Heart right ventricle (tissue), 16 donors: ENCODE measurements around the gene VSX2. TPM values are rescaled to one million over a fixed set of nuclear protein-coding genes. Genes with fewer than 3 reads are reported as not detected.

Experiments
- ATAC-seq, 8 donors: fragments of 200-7000 bp; cut with Tn5 transposase; one replicate each; pipeline ENCODE4 v1.9.1; 2020; ENCODE audit warnings: mild to moderate bottlenecking in 8 of 8, moderate library complexity in 8 of 8, moderate number of reproducible peaks in 1 of 8
- DNase-seq, 2 donors: peaks; one replicate each; pipeline ENCODE4 v3.0.0-alpha.2; 2020
- H3K27ac ChIP-seq, 10 donors: fragments of 200-600 bp; sonication (generic) in 2 of 10; one replicate each; pipeline versions ENCODE4 v1.5.0 to v1.8.0; 2020 to 2022; ENCODE audit warnings: mild to moderate bottlenecking in 3 of 10
- H3K27me3 ChIP-seq, 7 donors: fragments of 200-600 bp; one replicate each; pipeline ENCODE4 v1.8.0; 2021 to 2022; ENCODE audit warnings: mild to moderate bottlenecking in 2 of 7
- H3K36me3 ChIP-seq, 9 donors: fragments of 200-600 bp; sonication (generic) in 1 of 9; one replicate each; pipeline versions ENCODE4 v1.5.0 to v1.8.0; 2020 to 2022; ENCODE audit warnings: mild to moderate bottlenecking in 2 of 9
- H3K4me1 ChIP-seq, 9 donors: fragments of 200-600 bp; sonication (generic) in 1 of 9; one replicate each; pipeline versions ENCODE4 v1.5.0 to v1.8.0; 2020 to 2022; ENCODE audit warnings: mild to moderate bottlenecking in 4 of 9
- H3K4me3 ChIP-seq, 10 donors: fragments of 200-600 bp; sonication (generic) in 2 of 10; one replicate each; pipeline versions ENCODE4 v1.5.0 to v1.8.0; 2020 to 2022; ENCODE audit warnings: mild to moderate bottlenecking in 7 of 10, moderate library complexity in 2 of 10
- H3K9me3 ChIP-seq, 11 donors: fragments of 200-600 bp in 10 of 11; sonication (generic) in 2 of 11; one replicate each; pipeline versions ENCODE4 v1.5.0 to v1.8.0; 2013 to 2022; ENCODE audit warnings: mild to moderate bottlenecking in 2 of 11, control low read depth in 1 of 11, moderate library complexity in 1 of 11
- WGBS, 2 donors: extraction: QIAGEN DNeasy Blood & Tissue Kit; methylation state at CpG; one replicate each; pipeline ENCODE4 v1.1.7; 2013; ENCODE audit warnings: inconsistent platforms in 1 of 2; 5-methylcytosine and 5-hydroxymethylcytosine counted together
- intact Hi-C, 10 donors: fragments of 100-400 bp; cut with DNase I; formaldehyde crosslinking; loops; one replicate each; pipeline versions ENCODE4 v1.11.1 to v1.14.2; 2022
- polyA plus RNA-seq, 2 donors: library from polyadenylated mRNA; stranded (reverse); fragments of 200-250 nt; gene quantifications; one replicate each; pipeline ENCODE4 v1.2.3, GENCODE V29; 2013
- total RNA-seq, 10 donors: library from RNA; stranded (reverse); fragmentation: NEBNext Ultra II Directional in 3 of 10; extraction: Animal tissue kit (Norgen Biotek cat#: 25700) in 3 of 10; gene quantifications; one replicate each; pipeline versions ENCODE4 v1.2.1 to v1.2.4, GENCODE V29; 2021 to 2023
- TF ChIP-seq, protein P1 (sequence below), 9 donors: fragments of 200-600 bp; sonication (generic) in 2 of 9; IDR thresholded peaks; one replicate each; pipeline versions ENCODE4 v1.5.0 to v1.8.0; 2021 to 2022; ENCODE audit warnings: antibody characterized with exemption in 9 of 9, mild to moderate bottlenecking in 5 of 9, moderate library complexity in 1 of 9
- donor health status: Arrhythmogenic right ventricular cardiomyopathy.
- donor health status: ischemic (EF 13 %, LVEDD 7.1; RV severe dilation, severe dysfunction).
- donor health status: healthy with polysubstance abuse.
- donor health status: DM: no; HTN: yes; CAD: no.
- donor health status: DM: no; HTN: no; CAD: no.
- donor health status: ischemic (EF 25% LVEDD 6.9; RV normal size, moderate dysfunction).
- donor health status: ischemic (EF 25% LVEDD 5.7; RV mildly dilated, moderate dysfunction).
- donor health status: healthy.
- donor health status: DM: yes; HTN: yes; CAD: no.
- donor health status: Ischemic cardiomyopathy.
- donor health status: ischemic (EF 35%, LVEDD 5.7; RV mildly dilated, moderate dysfunction).
- donor health status: nonischemic (EF 11% LVEDD 7.7; RV severe dilation, severe dysfunction).
- donor health status: DM: yes; HTN: yes; CAD: no.
- donor health status: PGD.
- donor health status: ischemic (EF 29% LVEDD 5.4; RV normal size, mild dysfunction).
- donor health status: nonischemic (EF 23%, LVEDD 6.1; RV moderate dilation, normal function).

VSX2 gene
- total and polyA plus RNA-seq, 12 donors, result not detected

DNA sequence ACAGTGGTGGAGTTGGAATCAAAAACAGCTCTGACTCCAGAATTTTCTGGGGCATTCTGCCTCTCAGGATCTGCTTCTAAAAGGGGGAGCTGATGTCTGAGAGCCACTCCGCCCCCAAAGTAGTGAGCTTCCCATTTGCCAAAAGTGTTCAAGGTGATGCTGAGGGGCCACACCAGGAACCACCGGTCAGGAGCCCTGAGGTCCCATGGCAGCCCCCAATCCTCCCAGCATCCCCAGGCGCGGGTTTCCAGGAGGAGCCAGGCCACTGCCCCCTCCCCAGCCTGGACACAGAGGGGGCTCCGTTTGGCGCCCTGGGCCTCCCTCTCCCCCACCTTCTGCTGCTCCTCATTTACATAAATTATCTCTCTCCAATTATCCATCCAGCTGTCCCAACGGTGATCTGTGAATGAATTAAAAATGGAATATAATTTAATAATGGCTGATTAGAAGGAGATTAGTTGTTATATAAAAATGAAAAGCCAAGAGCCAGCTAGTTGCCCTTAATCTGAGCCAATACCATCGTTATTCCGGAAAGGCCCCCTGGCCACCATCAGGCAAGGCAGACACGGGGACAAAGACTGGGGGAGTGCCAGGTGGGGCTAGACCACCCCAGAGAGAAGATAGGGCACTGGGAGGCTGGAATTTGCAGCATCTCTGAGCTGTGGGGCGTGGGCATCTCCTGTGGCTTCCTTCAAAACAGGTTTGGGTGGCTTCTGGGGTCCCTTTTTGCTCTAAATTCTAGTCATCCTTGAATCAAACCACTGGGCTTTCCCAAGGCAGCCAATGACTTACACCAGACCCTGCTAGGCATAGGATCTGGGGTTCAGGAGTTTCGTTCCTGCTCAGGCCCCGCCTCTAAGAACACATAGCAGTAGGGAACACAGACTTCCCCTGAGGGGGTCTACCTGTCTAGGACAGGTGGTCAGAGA is 19.7 kb upstream of the VSX2 start:
- Histone ChIP-seq H3K4me3 (no peak overlapping the region), H3K27me3 (peaks cover 0 to 76% (median 48%) of the 10 kb centered on the region in 7 donors), H3K27ac (no peak overlapping the region), H3K9me3 (no peaks in the 10 kb centered on the region), H3K36me3 (no peaks in the 10 kb centered on the region), H3K4me1 (peaks cover 0 to 12% (median 5%) of the 10 kb centered on the region in 9 donors)
- ATAC-seq (no peak), DNase-seq (no peak)
- intact Hi-C loops, result loop anchor here in 1 of 10 donors (5.0 kb wide), 1 partner anchor 33 kb away; no protein-coding TSS in a partner anchor
- WGBS, 2 donors, result 67 to 70% methylated on average over 13 of the region's 13 CpGs
- TF ChIP-seq, protein P1, sequence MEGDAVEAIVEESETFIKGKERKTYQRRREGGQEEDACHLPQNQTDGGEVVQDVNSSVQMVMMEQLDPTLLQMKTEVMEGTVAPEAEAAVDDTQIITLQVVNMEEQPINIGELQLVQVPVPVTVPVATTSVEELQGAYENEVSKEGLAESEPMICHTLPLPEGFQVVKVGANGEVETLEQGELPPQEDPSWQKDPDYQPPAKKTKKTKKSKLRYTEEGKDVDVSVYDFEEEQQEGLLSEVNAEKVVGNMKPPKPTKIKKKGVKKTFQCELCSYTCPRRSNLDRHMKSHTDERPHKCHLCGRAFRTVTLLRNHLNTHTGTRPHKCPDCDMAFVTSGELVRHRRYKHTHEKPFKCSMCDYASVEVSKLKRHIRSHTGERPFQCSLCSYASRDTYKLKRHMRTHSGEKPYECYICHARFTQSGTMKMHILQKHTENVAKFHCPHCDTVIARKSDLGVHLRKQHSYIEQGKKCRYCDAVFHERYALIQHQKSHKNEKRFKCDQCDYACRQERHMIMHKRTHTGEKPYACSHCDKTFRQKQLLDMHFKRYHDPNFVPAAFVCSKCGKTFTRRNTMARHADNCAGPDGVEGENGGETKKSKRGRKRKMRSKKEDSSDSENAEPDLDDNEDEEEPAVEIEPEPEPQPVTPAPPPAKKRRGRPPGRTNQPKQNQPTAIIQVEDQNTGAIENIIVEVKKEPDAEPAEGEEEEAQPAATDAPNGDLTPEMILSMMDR (IDR thresholded peaks at IDR 0.05), result no peak

DNA sequence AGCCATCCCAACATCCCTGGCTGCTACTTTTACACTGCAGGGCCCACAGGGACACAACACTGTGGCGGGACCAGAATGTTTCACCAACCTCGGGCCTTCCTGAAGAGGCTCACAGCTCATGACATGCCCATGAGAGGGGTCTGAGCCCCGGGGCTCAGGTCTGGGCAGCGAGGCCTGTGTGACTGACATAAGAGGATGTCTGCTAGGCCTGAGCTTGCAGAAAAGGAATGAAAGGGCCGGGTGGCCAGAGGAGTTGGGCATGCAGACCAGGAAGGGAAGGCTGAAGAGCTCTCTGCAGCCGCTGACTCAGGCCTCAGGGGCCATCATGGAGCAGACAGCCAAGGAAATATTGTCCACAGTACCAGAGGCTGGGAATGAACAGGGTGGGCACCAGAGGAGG is 18.3 kb upstream of the VSX2 start:
- H3K27ac ChIP-seq, result no peak overlapping the region
- 83 to 90% methylated on average over 6 of the region's 6 CpGs for WGBS, 2 donors
- no peak for ATAC-seq
- DNase-seq, result no peak
- H3K36me3 ChIP-seq, result no peaks in the 10 kb centered on the region
- no peaks in the 10 kb centered on the region for H3K9me3 ChIP-seq
- peaks cover 0 to 84% (median 54%) of the 10 kb centered on the region in 7 donors for H3K27me3 ChIP-seq
- intact Hi-C loops, result no loop called here
- H3K4me1 ChIP-seq, result peaks cover 0 to 12% (median 5%) of the 10 kb centered on the region in 9 donors
- TF ChIP-seq, protein P1 (IDR thresholded peaks at IDR 0.05), result no peak
- no peak overlapping the region for H3K4me3 ChIP-seq

DNA sequence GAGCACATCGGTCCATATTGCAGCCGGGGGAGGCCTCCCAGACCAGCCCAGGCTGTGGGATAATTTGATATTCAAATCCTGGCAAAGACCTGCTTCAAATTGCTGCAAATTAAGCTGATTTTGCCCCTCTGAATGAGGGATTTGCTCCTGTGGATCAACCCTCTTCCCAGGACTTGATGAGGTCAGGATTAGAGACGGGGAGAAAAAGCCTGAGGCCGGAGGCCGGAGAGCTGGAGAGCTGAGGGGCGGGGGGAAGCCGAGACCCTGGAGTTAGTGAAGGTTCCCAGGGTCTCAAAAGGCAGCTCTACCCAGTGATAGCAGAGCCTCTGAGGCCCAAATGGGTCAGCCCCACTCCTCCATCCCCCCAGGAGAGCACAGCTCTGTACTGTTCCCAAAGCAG is 17.5 kb upstream of the VSX2 start:
- 89 to 91% methylated on average over 7 of the region's 7 CpGs for WGBS, 2 donors
- peaks cover 0 to 83% (median 54%) of the 10 kb centered on the region in 7 donors for H3K27me3 ChIP-seq

GRCh38 chr14:74223016-74223415 is 16.2 kb upstream of the VSX2 start:
- Histone ChIP-seq H3K27ac (no peak overlapping the region), H3K27me3 (peaks cover 0 to 71% (median 45%) of the 10 kb centered on the region in 7 donors), H3K9me3 (no peaks in the 10 kb centered on the region), H3K36me3 (no peaks in the 10 kb centered on the region), H3K4me1 (peaks cover 0 to 5% (median under 1%) of the 10 kb centered on the region in 9 donors), H3K4me3 (no peak overlapping the region)
- TF ChIP-seq, protein P1 (IDR thresholded peaks at IDR 0.05), result no peak
- ATAC-seq, result no peak
- no peak for DNase-seq
- WGBS, 2 donors, result 73 to 78% methylated on average over 6 of the region's 6 CpGs
- intact Hi-C loops, result no loop called here

More for the DNA sequence above, 17.5 kb upstream of the VSX2 start:
- Histone ChIP-seq H3K36me3 (no peaks in the 10 kb centered on the region), H3K27ac (no peak overlapping the region), H3K4me1 (peaks cover 0 to 12% (median 5%) of the 10 kb centered on the region in 9 donors), H3K4me3 (no peak overlapping the region), H3K9me3 (no peaks in the 10 kb centered on the region)
- intact Hi-C loops, result no loop called here
- DNase-seq, result no peak
- TF ChIP-seq, protein P1 (IDR thresholded peaks at IDR 0.05), result no peak
- ATAC-seq, result no peak
